ENCODE measurements around the gene NXF1. TPM values are rescaled to one million over a fixed set of nuclear protein-coding genes. Genes with fewer than 3 reads are reported as not detected.
A peak's percentile ranks its signal among the peaks of the same experiment; 100 is the strongest.
"Not testable (repeated sequence)": the region's sequence is repeated elsewhere in the genome, so short reads cannot be mapped to it uniquely, and the experiment has no call there.

The NXF1 gene
- total RNA-seq, 1 donor from 2014 or later = 33.4 TPM

- DNase-seq = peak; percentile 97
Observed at GRCh38 chr11:62787005-62787759, 18.1 kb downstream of the NXF1 start, which contains the start of gene TMEM179B. TSS of gene TMEM179B (plus strand) at chr11:62787402. CDS start at chr11:62787432, 30 bp downstream.

- DNase-seq = peak; percentile 70
Observed at GRCh38 chr11:62786318-62787004, 18.8 kb downstream of the NXF1 start.

GRCh38 chr11:62782753-62783152, 22.5 kb downstream of the NXF1 start:
- no peak for DNase-seq

- no peak for DNase-seq
Observed at GRCh38 chr11:62778441-62778840, 26.8 kb downstream of the NXF1 start.

GRCh38 chr11:62777389-62777788, 27.9 kb downstream of the NXF1 start:
- DNase-seq = no peak

GRCh38 chr11:62775646-62776045, 29.6 kb downstream of the NXF1 start:
- DNase-seq = no peak

GRCh38 chr11:62774407-62774806, 30.8 kb downstream of the NXF1 start:
- DNase-seq = no peak

- DNase-seq = peak; percentile 95
Observed at GRCh38 chr11:62771144-62772021, 33.9 kb downstream of the NXF1 start, which contains the start of gene TAF6L. TSS of gene TAF6L (plus strand) at chr11:62771396. CDS start at chr11:62775784, 4,388 bp downstream.

- no peak for DNase-seq
Observed at GRCh38 chr11:62770778-62771143, 34.5 kb downstream of the NXF1 start.

GRCh38 chr11:62760867-62761227, 44.4 kb downstream of the NXF1 start:
- not testable (repeated sequence) for DNase-seq

GRCh38 chr11:62757846-62758788, 47.1 kb downstream of the NXF1 start:
- no peak for DNase-seq

GRCh38 chr11:62755086-62755615, 50.1 kb downstream of the NXF1 start:
- DNase-seq = no peak

GRCh38 chr11:62753736-62754603, 51.3 kb downstream of the NXF1 start, which contains the start of gene ZBTB3:
TSS of gene ZBTB3 (minus strand) at chr11:62754160. CDS start at chr11:62753664, 496 bp downstream.
- peak; percentile 99 for DNase-seq

GRCh38 chr11:62752994-62753735, 52.1 kb downstream of the NXF1 start:
- DNase-seq = no peak

- DNase-seq = no peak
Observed at GRCh38 chr11:62752177-62752785, 53.0 kb downstream of the NXF1 start.

- not testable (repeated sequence) for DNase-seq
Observed at GRCh38 chr11:62749931-62750330, 55.3 kb downstream of the NXF1 start.

GRCh38 chr11:62747475-62748160, 57.6 kb downstream of the NXF1 start:
- no peak for DNase-seq

All from skin of body (tissue), 2 donors.